PFSK-1 (cell line): ENCODE data around the gene SACS.

Experiments used
- POLR2AphosphoS5 ChIP-seq: IDR thresholded peaks from 2 replicates; pipeline ENCODE4 v1.6.1; 2012; ENCODE audit warnings: low read depth, mild to moderate bottlenecking, control low read depth, low read length, moderate library complexity
- SIN3A ChIP-seq: IDR thresholded peaks from 2 replicates; pipeline ENCODE4 v1.6.1; 2012; ENCODE audit warnings: mild to moderate bottlenecking, low read length, moderate library complexity, borderline replicate concordance; ENCODE audit not compliant: insufficient read depth
- TAF1 ChIP-seq: IDR thresholded peaks from 2 replicates; pipeline ENCODE4 v1.6.1; 2012; ENCODE audit warnings: low read length, control low read depth, borderline replicate concordance; ENCODE audit not compliant: insufficient read depth
- TF ChIP-seq, protein P1 (sequence below), 2 experiments: IDR thresholded peaks; 2 replicates each; pipeline versions ENCODE4 v1.6.1 to v1.8.0; 2011 to 2012; ENCODE audit warnings: low read depth in 2 of 2, low read length in 2 of 2, control low read depth in 1 of 2, inconsistent platforms in 1 of 2, mild to moderate bottlenecking in 1 of 2, moderate library complexity in 1 of 2; ENCODE audit not compliant: insufficient read depth in 1 of 2

DNA sequence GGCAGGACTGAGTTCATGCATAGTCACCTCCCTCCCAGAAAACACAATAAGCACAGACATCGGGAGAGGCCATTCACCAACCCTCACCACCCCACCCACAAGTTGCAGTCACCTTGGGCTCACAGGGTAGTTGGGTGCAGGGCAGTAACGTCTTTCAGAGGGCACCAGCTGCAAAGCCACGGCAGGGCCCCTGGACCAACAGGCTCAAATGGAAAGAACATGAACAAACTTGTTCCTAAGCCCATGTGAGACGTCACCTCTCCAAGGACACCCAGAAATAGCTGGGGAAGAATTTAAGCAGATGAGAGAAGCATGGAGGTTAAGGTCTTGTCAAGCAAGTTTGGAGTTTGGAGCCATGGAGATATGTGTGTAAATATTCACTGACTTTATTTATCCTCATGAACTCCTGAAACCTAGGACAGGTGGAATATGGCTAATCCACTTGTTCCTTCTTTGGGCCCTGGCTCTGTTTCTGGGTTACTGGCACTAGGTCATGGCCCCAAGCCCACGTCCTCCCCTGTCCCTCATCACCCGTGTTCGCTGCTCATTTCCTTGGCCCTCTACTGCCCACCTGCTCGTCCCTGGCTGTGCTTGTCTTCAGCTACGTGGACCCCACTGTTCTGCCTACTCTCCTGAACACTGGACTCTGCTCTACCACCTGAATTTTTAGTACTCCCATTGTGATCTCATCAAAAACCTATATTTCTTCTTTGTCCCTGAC is 40.4 kb downstream of the SACS start:
- no peak for TF ChIP-seq POLR2AphosphoS5
- TF ChIP-seq, protein P1, sequence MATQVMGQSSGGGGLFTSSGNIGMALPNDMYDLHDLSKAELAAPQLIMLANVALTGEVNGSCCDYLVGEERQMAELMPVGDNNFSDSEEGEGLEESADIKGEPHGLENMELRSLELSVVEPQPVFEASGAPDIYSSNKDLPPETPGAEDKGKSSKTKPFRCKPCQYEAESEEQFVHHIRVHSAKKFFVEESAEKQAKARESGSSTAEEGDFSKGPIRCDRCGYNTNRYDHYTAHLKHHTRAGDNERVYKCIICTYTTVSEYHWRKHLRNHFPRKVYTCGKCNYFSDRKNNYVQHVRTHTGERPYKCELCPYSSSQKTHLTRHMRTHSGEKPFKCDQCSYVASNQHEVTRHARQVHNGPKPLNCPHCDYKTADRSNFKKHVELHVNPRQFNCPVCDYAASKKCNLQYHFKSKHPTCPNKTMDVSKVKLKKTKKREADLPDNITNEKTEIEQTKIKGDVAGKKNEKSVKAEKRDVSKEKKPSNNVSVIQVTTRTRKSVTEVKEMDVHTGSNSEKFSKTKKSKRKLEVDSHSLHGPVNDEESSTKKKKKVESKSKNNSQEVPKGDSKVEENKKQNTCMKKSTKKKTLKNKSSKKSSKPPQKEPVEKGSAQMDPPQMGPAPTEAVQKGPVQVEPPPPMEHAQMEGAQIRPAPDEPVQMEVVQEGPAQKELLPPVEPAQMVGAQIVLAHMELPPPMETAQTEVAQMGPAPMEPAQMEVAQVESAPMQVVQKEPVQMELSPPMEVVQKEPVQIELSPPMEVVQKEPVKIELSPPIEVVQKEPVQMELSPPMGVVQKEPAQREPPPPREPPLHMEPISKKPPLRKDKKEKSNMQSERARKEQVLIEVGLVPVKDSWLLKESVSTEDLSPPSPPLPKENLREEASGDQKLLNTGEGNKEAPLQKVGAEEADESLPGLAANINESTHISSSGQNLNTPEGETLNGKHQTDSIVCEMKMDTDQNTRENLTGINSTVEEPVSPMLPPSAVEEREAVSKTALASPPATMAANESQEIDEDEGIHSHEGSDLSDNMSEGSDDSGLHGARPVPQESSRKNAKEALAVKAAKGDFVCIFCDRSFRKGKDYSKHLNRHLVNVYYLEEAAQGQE (IDR thresholded peaks at IDR 0.05; ENCODE audit: insufficient read depth in 1 of 2, low read depth in 2 of 2, low read length in 2 of 2): no peak
- no peak for TF ChIP-seq SIN3A
- TF ChIP-seq TAF1: no peak
